HepG2 (cell line): Measurements from ENCODE around the gene IL17C.

ENCODE experiments used
- TF ChIP-seq, protein P1 (sequence below): sonication (generic); formaldehyde crosslinking; IDR thresholded peaks from 2 replicates; pipeline ENCODE4 v1.5.0; 2020; ENCODE audit warnings: mild to moderate bottlenecking, missing genetic modification reagents, moderate library complexity
- TF ChIP-seq, protein P2 (sequence below): sonication (generic); formaldehyde crosslinking; IDR thresholded peaks from 2 replicates; pipeline ENCODE4 v1.4.0; 2020; ENCODE audit warnings: missing genetic modification reagents, borderline replicate concordance

DNA sequence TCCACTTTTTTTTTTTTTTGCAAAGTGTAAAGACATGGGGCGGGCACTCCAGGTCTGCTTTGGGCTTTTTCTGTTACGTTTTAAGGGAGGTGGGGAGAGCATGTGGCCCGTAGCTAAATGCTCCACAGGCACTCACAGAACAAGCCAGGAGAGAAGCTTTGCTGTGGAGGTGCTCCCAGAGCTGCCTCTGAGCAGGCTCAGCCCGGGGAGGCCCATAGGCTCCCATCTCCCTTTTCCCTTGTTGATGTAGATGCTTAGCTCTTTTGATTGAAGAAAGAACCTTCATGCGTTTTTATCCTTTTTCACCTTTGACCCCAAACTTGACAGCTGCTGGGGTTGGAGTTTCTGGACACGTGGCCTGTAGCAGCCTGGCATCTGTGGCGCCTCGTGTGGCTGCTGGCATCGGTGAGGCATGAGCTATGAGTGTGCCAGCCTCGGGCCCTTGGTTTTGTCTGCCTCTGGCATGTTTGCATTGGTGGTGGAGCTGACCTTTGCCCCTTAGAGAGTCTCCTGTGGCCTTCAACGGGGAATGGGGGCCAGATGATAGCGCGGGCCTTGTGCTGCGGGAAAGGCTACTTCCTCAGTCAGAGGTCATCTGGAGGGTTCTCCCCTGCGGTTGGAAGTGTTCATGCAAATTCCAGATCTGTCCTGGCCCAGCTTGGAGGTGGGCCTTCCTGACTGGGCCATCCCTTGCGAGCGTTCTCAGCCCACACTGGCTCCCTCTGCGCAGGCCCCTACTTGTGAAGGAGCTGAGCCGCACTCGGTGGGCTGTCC lies 20.0 kb upstream of the IL17C start:
- TF ChIP-seq, protein P1, sequence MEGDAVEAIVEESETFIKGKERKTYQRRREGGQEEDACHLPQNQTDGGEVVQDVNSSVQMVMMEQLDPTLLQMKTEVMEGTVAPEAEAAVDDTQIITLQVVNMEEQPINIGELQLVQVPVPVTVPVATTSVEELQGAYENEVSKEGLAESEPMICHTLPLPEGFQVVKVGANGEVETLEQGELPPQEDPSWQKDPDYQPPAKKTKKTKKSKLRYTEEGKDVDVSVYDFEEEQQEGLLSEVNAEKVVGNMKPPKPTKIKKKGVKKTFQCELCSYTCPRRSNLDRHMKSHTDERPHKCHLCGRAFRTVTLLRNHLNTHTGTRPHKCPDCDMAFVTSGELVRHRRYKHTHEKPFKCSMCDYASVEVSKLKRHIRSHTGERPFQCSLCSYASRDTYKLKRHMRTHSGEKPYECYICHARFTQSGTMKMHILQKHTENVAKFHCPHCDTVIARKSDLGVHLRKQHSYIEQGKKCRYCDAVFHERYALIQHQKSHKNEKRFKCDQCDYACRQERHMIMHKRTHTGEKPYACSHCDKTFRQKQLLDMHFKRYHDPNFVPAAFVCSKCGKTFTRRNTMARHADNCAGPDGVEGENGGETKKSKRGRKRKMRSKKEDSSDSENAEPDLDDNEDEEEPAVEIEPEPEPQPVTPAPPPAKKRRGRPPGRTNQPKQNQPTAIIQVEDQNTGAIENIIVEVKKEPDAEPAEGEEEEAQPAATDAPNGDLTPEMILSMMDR = peak; percentile 40
- TF ChIP-seq, protein P2, sequence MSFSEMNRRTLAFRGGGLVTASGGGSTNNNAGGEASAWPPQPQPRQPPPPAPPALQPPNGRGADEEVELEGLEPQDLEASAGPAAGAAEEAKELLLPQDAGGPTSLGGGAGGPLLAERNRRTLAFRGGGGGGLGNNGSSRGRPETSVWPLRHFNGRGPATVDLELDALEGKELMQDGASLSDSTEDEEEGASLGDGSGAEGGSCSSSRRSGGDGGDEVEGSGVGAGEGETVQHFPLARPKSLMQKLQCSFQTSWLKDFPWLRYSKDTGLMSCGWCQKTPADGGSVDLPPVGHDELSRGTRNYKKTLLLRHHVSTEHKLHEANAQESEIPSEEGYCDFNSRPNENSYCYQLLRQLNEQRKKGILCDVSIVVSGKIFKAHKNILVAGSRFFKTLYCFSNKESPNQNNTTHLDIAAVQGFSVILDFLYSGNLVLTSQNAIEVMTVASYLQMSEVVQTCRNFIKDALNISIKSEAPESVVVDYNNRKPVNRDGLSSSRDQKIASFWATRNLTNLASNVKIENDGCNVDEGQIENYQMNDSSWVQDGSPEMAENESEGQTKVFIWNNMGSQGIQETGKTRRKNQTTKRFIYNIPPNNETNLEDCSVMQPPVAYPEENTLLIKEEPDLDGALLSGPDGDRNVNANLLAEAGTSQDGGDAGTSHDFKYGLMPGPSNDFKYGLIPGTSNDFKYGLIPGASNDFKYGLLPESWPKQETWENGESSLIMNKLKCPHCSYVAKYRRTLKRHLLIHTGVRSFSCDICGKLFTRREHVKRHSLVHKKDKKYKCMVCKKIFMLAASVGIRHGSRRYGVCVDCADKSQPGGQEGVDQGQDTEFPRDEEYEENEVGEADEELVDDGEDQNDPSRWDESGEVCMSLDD = 0 out of 2 replicates have a peak, but pooled peaks have one; percentile 74
